Adrenal gland (tissue), 12 donors: Measurements from ENCODE around the gene SFTA2. TPM values are rescaled to one million over a fixed set of nuclear protein-coding genes. Genes with fewer than 3 reads are reported as not detected.

Experiments
- DNase-seq, 7 donors: peaks; one replicate each; pipeline ENCODE4 v3.0.0-alpha.2; 2019 to 2020
- H3K27ac ChIP-seq, 5 donors: fragments of 200-600 bp; sonication (generic) in 4 of 5; 1 replicate in 3 of 5; 2 replicates in 2 of 5; pipeline versions ENCODE4 v1.5.1 to v1.8.0; 2016 to 2020; ENCODE audit warnings: mild to moderate bottlenecking in 1 of 5
- H3K27me3 ChIP-seq: fragments of 200-600 bp; 2 replicates; pipeline ENCODE4 v1.8.0; 2021
- H3K36me3 ChIP-seq, 2 donors: fragments of 200-600 bp; replicated peaks in 1 of 2; 1 replicate in 1 of 2; 2 replicates in 1 of 2; pipeline versions ENCODE4 v1.5.1 to v1.8.0; 2018 to 2022
- H3K4me1 ChIP-seq, 2 donors: fragments of 200-600 bp; replicated peaks in 1 of 2; 1 replicate in 1 of 2; 2 replicates in 1 of 2; pipeline versions ENCODE4 v1.5.1 to v1.8.0; 2018 to 2021
- H3K4me3 ChIP-seq, 4 donors: fragments of 200-600 bp; sonication (generic) in 3 of 4; one replicate each; pipeline ENCODE4 v1.5.1; 2016 to 2018
- H3K9me3 ChIP-seq, 3 donors: fragments of 200-600 bp; sonication (generic) in 1 of 3; replicated peaks in 1 of 3; 1 replicate in 2 of 3; 2 replicates in 1 of 3; pipeline versions ENCODE4 v1.5.1 to v1.8.0; 2016 to 2021
- CTCF ChIP-seq, 6 experiments: fragments of 450-650 bp in 4 of 6; fragments of 200-600 bp in 2 of 6; sonication (generic) in 1 of 6; IDR thresholded peaks; 1 replicate in 5 of 6; 2 replicates in 1 of 6; pipeline versions ENCODE4 v1.5.1 to v1.8.0; 2016 to 2021; ENCODE audit warnings: antibody characterized with exemption in 6 of 6, mild to moderate bottlenecking in 2 of 6, moderate library complexity in 1 of 6
- POLR2A ChIP-seq, 2 donors: fragments of 450-650 bp; IDR thresholded peaks; one replicate each; pipeline ENCODE4 v1.6.1; 2017; ENCODE audit warnings: antibody characterized with exemption in 2 of 2, mild to moderate bottlenecking in 2 of 2, moderate library complexity in 1 of 2
- WGBS, 4 donors: extraction: QIAGEN DNeasy Blood & Tissue Kit in 2 of 4; methylation state at CpG; one replicate each; pipeline versions ENCODE4 v1.1.5 to v1.1.7; 2013 to 2017; 5-methylcytosine and 5-hydroxymethylcytosine counted together
- intact Hi-C, 2 donors: fragments of 100-400 bp; cut with DNase I; formaldehyde crosslinking; loops; one replicate each; pipeline versions ENCODE4 v1.14.1 to v1.15.0; 2022 to 2023
- polyA plus RNA-seq, 3 donors: library from polyadenylated mRNA; stranded (reverse); fragments of 200-250 nt in 2 of 3; fragments of 350-450 nt in 1 of 3; fragmentation: Illumina TruSeq in 1 of 3; extraction: RNeasy Lipid Tissue Mini Kit (QIAGEN cat#74804) in 1 of 3; gene quantifications; one replicate each; pipeline ENCODE4 v1.2.3, GENCODE V29; 2013 to 2014
- total RNA-seq, 9 donors: library from RNA; depleted of rRNA in 4 of 9; stranded (reverse); fragments of >200 nt in 4 of 9; fragments of 120-200 nt in 1 of 9; fragmentation: NEBNext Ultra II Directional in 1 of 9; extraction: Animal tissue kit (Norgen Biotek cat#: 25700) in 1 of 9; gene quantifications; one replicate each; pipeline versions ENCODE4 v1.1.0 to v1.2.4, GENCODE V29; 2013 to 2023
- donor health status: healthy with polysubstance abuse.
- donor health status: Bipolar disorder and iron deficiency.
- donor health status: DM: yes; HTN: yes; CAD: no.
- donor health status: DM: no; HTN: no; CAD: no.
- donor health status: DM: no; HTN: no; CAD: no.
- donor health status: DM: yes; HTN: yes; CAD: no.

Gene SFTA2
- total and polyA plus RNA-seq, 12 donors: 0.20 to 1.5 (median 0.38) TPM; not detected in 7

- 84 to 92% (median 89%) methylated on average over 14 to 18 of the region's 18 CpGs for WGBS, 4 donors
- H3K4me3 ChIP-seq: no peak overlapping the region
- peaks cover 13 to 28% of the 10 kb centered on the region in 2 donors for H3K4me1 ChIP-seq
- no peaks in the 10 kb centered on the region for H3K27me3 ChIP-seq
- intact Hi-C loops: loop anchor here in 1 of 2 donors (10.0 kb wide), 1 partner anchor 144 kb away; the partner anchor contains the start of genes FLOT1 and IER3
- H3K27ac ChIP-seq: peak overlapping the region in 1 of 5 donors; percentile 42
- H3K36me3 ChIP-seq: peaks cover 0 to 35% of the 10 kb centered on the region in 2 donors
- DNase-seq: peak in 2 of 7 donors; percentile 21
- TF ChIP-seq POLR2A (IDR thresholded peaks at IDR 0.05): no peak
- no peak for TF ChIP-seq CTCF (IDR thresholded peaks at IDR 0.05)
- no peaks in the 10 kb centered on the region for H3K9me3 ChIP-seq
Measured at GRCh38 chr6:30888816-30889495, 43.0 kb downstream of the SFTA2 start.

DNA sequence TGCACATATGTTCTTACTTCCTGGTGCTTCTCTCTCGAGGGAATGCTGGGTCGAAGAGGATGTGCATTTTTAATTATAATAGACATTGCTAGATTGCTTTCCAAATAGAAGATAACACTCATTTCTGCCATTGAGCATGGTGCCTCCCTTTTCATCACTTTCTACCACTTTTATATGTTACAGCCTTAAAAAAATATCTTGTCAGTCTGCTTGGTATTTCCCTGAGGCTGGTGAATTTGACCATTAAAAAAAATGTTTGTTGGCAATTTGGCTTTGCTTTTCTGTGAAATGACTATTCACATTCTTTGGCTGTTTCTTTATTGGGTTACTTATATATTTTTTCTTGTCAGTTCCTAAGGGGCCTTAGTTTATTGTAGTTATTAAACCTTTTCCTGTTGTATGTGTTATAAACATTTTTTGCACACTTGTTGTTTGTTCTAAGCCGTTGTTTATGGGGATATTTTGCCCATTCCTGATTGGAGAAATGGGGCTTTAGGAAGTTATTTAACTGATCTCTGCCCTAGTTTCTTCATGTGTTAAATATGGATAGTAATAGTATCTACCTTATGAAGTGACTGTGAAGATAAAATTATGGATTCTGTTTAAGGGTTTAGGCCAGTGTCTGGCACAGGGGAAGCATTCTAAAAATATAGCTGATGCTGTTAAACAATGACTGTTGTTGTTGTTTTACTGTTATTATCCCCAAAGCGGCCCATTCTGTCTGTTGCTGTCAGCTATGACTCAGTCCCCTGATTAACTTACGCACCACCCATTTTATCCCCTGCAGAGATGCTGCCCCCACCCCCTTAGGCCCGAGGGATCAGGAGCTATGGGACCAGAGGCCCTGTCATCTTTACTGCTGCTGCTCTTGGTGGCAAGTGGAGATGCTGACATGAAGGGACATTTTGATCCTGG, 43.8 kb downstream of the SFTA2 start:
- H3K36me3 ChIP-seq: peaks cover 0 to 27% of the 10 kb centered on the region in 2 donors
- DNase-seq: no peak
- intact Hi-C loops: loop anchor here in 1 of 2 donors (10.0 kb wide), 1 partner anchor 143 kb away; the partner anchor contains the start of genes FLOT1 and IER3
- H3K4me1 ChIP-seq: peaks cover 21 to 35% of the 10 kb centered on the region in 2 donors
- TF ChIP-seq POLR2A (IDR thresholded peaks at IDR 0.05) (no peak), CTCF (IDR thresholded peaks at IDR 0.05) (no peak)
- H3K9me3 ChIP-seq: no peaks in the 10 kb centered on the region
- 57 to 69% (median 60%) methylated on average over 6 of the region's 6 CpGs for WGBS, 4 donors
- no peak overlapping the region for H3K4me3 ChIP-seq
- no peaks in the 10 kb centered on the region for H3K27me3 ChIP-seq
- no peak overlapping the region for H3K27ac ChIP-seq

- peak in 2 of 7 donors; percentile 5 to 7 for DNase-seq
- Histone ChIP-seq H3K27me3 (no peaks in the 10 kb centered on the region), H3K4me3 (peak overlapping the region in 1 of 4 donors; percentile 93), H3K4me1 (peaks cover 26 to 47% of the 10 kb centered on the region in 2 donors), H3K9me3 (no peaks in the 10 kb centered on the region), H3K27ac (peak overlapping the region in 1 of 5 donors; percentile 88), H3K36me3 (peaks cover 0 to 17% of the 10 kb centered on the region in 2 donors)
- intact Hi-C loops: loop anchor here in 1 of 2 donors (10.0 kb wide), 1 partner anchor 142 kb away; the partner anchor contains the start of genes FLOT1 and IER3
- TF ChIP-seq CTCF (IDR thresholded peaks at IDR 0.05): no peak
- TF ChIP-seq POLR2A (IDR thresholded peaks at IDR 0.05): no peak
Measured at GRCh38 chr6:30886897-30887255, 45.1 kb downstream of the SFTA2 start.
